AG09309 (cell line): ENCODE results near the gene PGM2.

ENCODE experiments used
- DNase-seq: peaks from one replicate; pipeline ENCODE4 v3.0.0-alpha.2; 2010; ENCODE audit warnings: low read depth
- H3K4me3 ChIP-seq: 2 replicates; pipeline ENCODE4 v1.5.1; 2011; ENCODE audit warnings: mild to moderate bottlenecking, low read depth, low read length, moderate library complexity; ENCODE audit not compliant: control insufficient read depth
- CTCF ChIP-seq: IDR thresholded peaks from 2 replicates; pipeline ENCODE4 v1.5.1; 2011; ENCODE audit warnings: mild to moderate bottlenecking, low read depth, low read length, inconsistent platforms; ENCODE audit not compliant: insufficient read depth, control insufficient read depth; ENCODE audit errors: missing control alignments

The PGM2 gene

DNA sequence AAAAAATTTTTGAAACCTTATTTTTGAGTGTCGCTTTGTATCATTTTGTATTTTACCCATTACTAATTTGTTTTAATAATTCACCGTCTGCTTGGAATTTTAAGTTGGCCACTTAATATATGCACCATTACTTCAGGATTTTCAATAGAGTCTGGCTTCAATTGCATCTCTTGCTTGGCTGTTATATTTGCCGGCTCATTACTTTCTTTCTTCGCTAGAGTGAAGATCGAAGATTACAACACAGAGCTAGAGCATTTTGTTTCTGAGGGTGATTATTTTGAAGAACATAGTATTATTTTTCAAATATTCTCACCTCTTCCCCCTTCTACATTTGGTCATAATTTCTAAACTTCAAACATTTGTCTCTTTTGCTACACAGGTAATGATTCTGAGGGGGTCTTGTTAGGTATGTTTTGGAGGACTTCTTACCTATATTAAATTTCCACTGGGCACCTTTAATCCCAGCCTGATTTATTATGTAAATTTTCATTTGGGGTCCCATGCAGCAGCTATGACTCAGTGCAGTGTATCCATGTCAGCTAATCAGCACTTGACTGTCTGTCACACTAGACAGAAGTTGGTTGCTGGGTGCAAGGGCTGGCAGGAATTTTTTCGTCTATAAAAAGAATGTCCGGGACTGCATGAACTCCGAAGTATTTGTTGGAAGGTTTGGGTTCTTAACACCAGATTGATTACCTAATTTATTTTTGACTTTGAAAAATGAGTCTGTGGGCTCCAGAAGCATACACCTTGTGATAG, 83.0 kb downstream of the PGM2 start:
- H3K4me3 ChIP-seq: no peak overlapping the region
- no peak for TF ChIP-seq CTCF
- no peak for DNase-seq

DNA sequence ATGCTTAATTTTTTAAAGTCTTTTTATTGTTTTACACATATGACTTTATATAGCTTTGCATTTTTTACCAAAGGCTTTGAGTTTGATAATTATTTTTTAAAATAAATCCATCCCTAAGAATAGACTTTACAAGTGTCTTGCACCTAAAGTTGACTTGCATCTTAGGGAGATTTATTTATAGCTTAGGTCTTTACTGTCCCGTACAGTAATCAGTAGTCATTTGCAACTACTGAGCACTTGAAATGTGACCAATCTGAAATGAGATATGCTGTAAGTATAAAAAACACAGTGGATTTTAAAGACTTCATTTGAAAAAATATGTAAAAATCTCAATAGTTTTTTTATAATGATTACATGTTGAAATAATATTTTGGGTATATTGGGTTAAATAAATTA, 83.6 kb downstream of the PGM2 start:
- DNase-seq: no peak
- TF ChIP-seq CTCF: no peak
- no peak overlapping the region for H3K4me3 ChIP-seq
